K562 (cell line): Measurements from ENCODE around the gene OLFML1. TPM values are rescaled to one million over a fixed set of nuclear protein-coding genes. Genes with fewer than 3 reads are reported as not detected.

Experiments
- ATAC-seq: fragments of 200-7000 bp; cut with Tn5 transposase; 3 replicates; pipeline ENCODE4 v1.9.1; 2020; ENCODE audit warnings: moderate library complexity
- BruUV-seq: library from RNA; stranded (reverse); fragments of 400-500 nt; replicated peaks from 2 replicates; lab custom pipeline; 2021; lab: Mats Ljungman, UMichigan
- CTCF ChIA-PET: fragments of 300-600 bp; formaldehyde crosslinking; extraction: SDS; loops from one replicate; lab custom pipeline; 2021; ENCODE audit warnings: low intra/inter-chr PET ratio; lab: Yijun Ruan, JAX
- POLR2A ChIA-PET: fragments of 300-600, 350-650 bp; sonication (Branson Sonifier 250); formaldehyde crosslinking; extraction: SDS; loops from one replicate; lab custom pipeline; 2021; ENCODE audit warnings: antibody characterized with exemption, inconsistent platforms; lab: Yijun Ruan, JAX
- DNase-seq, 4 experiments: peaks; one replicate each; pipeline versions ENCODE4 v3.0.0 to v3.0.0-alpha.2; 2011 to 2018; ENCODE audit warnings: low spot score in 3 of 4, mixed read lengths in 3 of 4; ENCODE audit errors: extremely low read depth in 1 of 4
- FAIRE-seq: peaks from 2 replicates; lab custom pipeline; 2011; peaks lifted over from hg19 to GRCh38; lab: Jason Lieb, UNC
- H2AFZ ChIP-seq: 2 replicates; pipeline ENCODE4 v1.6.0; 2011; ENCODE audit warnings: low read depth, low read length, control low read depth, inconsistent platforms
- H3K27ac ChIP-seq: fragments of 200-600 bp; 3 replicates; pipeline ENCODE4 v1.8.0; 2011; ENCODE audit warnings: low read depth, mild to moderate bottlenecking, control low read depth, inconsistent platforms, low read length, moderate library complexity, mixed read lengths; ENCODE audit errors: extremely low read depth
- H3K27me3 ChIP-seq, 2 experiments: fragments of 300-600 bp in 1 of 2; 2 replicates in 1 of 2; 3 replicates in 1 of 2; pipeline versions ENCODE4 v1.6.0 to v1.8.0; 2011; ENCODE audit warnings: inconsistent platforms in 2 of 2, low read length in 2 of 2, mild to moderate bottlenecking in 1 of 2, mixed read lengths in 1 of 2, moderate library complexity in 1 of 2; ENCODE audit not compliant: control insufficient read depth in 2 of 2, insufficient read depth in 2 of 2
- H3K36me3 ChIP-seq: fragments of 300-600 bp; 3 replicates; pipeline ENCODE4 v1.8.0; 2011; ENCODE audit warnings: mild to moderate bottlenecking, low read length, inconsistent platforms; ENCODE audit not compliant: control insufficient read depth, insufficient read depth
- H3K4me1 ChIP-seq, 2 experiments: fragments of 200-600 bp in 1 of 2; replicated peaks in 1 of 2; 2 replicates in 1 of 2; 3 replicates in 1 of 2; pipeline versions ENCODE4 v1.5.1 to v1.8.0; 2011; ENCODE audit warnings: inconsistent platforms in 2 of 2, low read length in 2 of 2, mild to moderate bottlenecking in 1 of 2, mixed read lengths in 1 of 2, moderate library complexity in 1 of 2; ENCODE audit not compliant: control insufficient read depth in 2 of 2, insufficient read depth in 2 of 2
- H3K4me2 ChIP-seq: 2 replicates; pipeline ENCODE4 v1.6.1; 2011; ENCODE audit warnings: low read length, control low read depth, inconsistent platforms, mixed read lengths; ENCODE audit not compliant: insufficient read depth
- H3K4me3 ChIP-seq: fragments of 200-600 bp; sonication (generic), shearing (Covaris generic); 2 replicates; pipeline ENCODE4 v1.5.1; 2016; ENCODE audit warnings: control low read depth, inconsistent platforms
- H3K79me2 ChIP-seq: fragments of 200-600 bp; 3 replicates; pipeline ENCODE4 v1.8.0; 2011; ENCODE audit warnings: low read length, inconsistent platforms; ENCODE audit not compliant: control insufficient read depth, insufficient read depth
- H3K9ac ChIP-seq, 2 experiments: 2 replicates each; pipeline versions ENCODE4 v1.6.0 to v1.6.1; 2011; ENCODE audit warnings: low read depth in 2 of 2, low read length in 2 of 2, control low read depth in 1 of 2, inconsistent platforms in 1 of 2, mild to moderate bottlenecking in 1 of 2, mixed read lengths in 1 of 2; ENCODE audit not compliant: insufficient read depth in 1 of 2
- H3K9me1 ChIP-seq: one replicate; pipeline ENCODE4 v1.6.0; 2011; ENCODE audit warnings: inconsistent platforms, mild to moderate bottlenecking, low read length, moderate library complexity; ENCODE audit not compliant: control insufficient read depth, insufficient read depth
- H3K9me3 ChIP-seq: replicated peaks from 2 replicates; pipeline ENCODE4 v1.5.1; 2011; ENCODE audit warnings: low read depth, low read length, inconsistent platforms; ENCODE audit not compliant: control insufficient read depth, insufficient read depth
- H4K20me1 ChIP-seq: replicated peaks from 2 replicates; pipeline ENCODE4 v1.6.1; 2011; ENCODE audit warnings: low read length, inconsistent platforms, mixed read lengths; ENCODE audit not compliant: control insufficient read depth, insufficient read depth
- EP300 ChIP-seq: IDR thresholded peaks from 2 replicates; pipeline ENCODE4 v1.6.1; 2012; ENCODE audit warnings: low read length, improper control_type of control experiment
- EP400 ChIP-seq: fragments of 450-650 bp; IDR thresholded peaks from 2 replicates; pipeline ENCODE4 v1.6.1; 2017; ENCODE audit warnings: antibody characterized with exemption, mild to moderate bottlenecking, moderate library complexity
- WGBS: fragments of 100-300 bp; shearing (Covaris generic); methylation state at CpG from one replicate; pipeline ENCODE4 v1.1.6; 2016; ENCODE audit warnings: low coverage, mixed read lengths; ENCODE audit not compliant: insufficient coverage; ENCODE audit errors: missing lambda C conversion rate; 5-methylcytosine and 5-hydroxymethylcytosine counted together
- in situ Hi-C: fragments of 300-500 bp; cut with MboI; formaldehyde crosslinking; loops from 4 replicates; pipeline ENCODE4 v1.15.0; 2018; ENCODE audit warnings: inconsistent platforms, mixed read lengths
- intact Hi-C: fragments of 100-400 bp; cut with micrococcal nuclease; formaldehyde crosslinking; loops from 2 replicates; pipeline ENCODE4 v1.14.2; 2022
- polyA plus RNA-seq, 8 experiments: library from polyadenylated mRNA; depleted of rRNA in 4 of 8; stranded (reverse) in 5 of 8; unstranded in 3 of 8; fragments of >200 nt; fragmentation: Nextera tagmentation in 2 of 8; fragmentation: Illumina TruSeq in 1 of 8; extraction: Ambion mirVana in 2 of 8; extraction: Trizol in 1 of 8; gene quantifications; 2 replicates each; pipeline versions ENCODE4 v1.2.1 to v1.2.3, GENCODE V29; 2011 to 2014; ENCODE audit warnings: inconsistent platforms in 1 of 8, missing spikeins in 1 of 8
- total RNA-seq, 7 experiments: library from RNA; depleted of rRNA in 6 of 7; stranded (reverse); fragments of >200 nt in 6 of 7; fragmentation: Illumina TruSeq in 2 of 7; extraction: Trizol in 2 of 7; gene quantifications; 2 replicates each; pipeline versions ENCODE4 v1.2.1 to v1.2.3, GENCODE V29; 2011 to 2021; ENCODE audit warnings: low replicate concordance in 1 of 7
- TF ChIP-seq, protein P1 (sequence below): fragments of 250-450 bp; sonication (Bioruptor Pico); IDR thresholded peaks from 2 replicates; pipeline ENCODE4 v1.5.0; 2020; ENCODE audit warnings: mild to moderate bottlenecking, borderline replicate concordance

The OLFML1 gene
- total and polyA plus RNA-seq, 9 of the 15 experiments (the other 6 are each of a cell fraction or from before 2014, with no cell fraction given) = not detected

DNA sequence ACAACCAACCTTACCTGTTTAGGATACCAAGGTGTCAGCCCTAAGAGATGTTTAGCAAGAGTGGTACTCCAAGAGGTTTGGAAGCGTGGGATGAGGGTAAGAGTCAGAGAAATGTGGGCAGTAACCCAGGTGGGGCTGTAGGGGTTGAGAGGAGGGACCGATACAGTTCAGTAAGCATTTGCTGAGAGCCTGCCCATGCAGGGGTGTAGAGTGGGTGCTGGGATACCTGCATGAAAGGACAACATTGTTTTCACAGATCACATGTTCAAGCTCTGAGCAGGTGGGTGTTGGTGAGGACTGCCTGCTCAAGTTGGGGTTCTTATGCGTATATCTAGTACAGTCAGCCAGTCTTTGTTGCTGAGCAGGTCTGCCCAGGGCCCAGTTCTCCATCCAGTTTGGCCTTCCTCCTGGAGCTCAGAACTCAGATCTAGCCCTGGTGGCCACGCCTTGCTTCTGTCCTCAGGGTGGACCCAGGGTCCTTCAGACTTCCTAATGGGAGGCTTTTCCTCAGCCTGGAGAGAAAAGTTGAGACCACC lies 43.3 kb downstream of the OLFML1 start:
- ATAC-seq (no peak), DNase-seq (no peak), FAIRE-seq (no peak)
- ChIA-PET POLR2A (interaction anchor here (0.6 kb wide), 1 partner anchor 92 kb away, joined by 3 read pairs; no protein-coding TSS in a partner anchor), CTCF (no interaction called here)
- intact Hi-C loops (no loop called here), in situ Hi-C loops (no loop called here)
- Histone ChIP-seq H3K9me3 (no peaks in the 10 kb centered on the region), H3K4me1 (no peaks in the 10 kb centered on the region), H3K36me3 (no peaks in the 10 kb centered on the region), H3K27ac (no peak overlapping the region), H2AFZ (no peak overlapping the region), H3K9ac (no peak overlapping the region), H3K79me2 (no peaks in the 10 kb centered on the region), H3K9me1 (no peaks in the 10 kb centered on the region), H3K4me2 (no peak overlapping the region), H4K20me1 (peaks cover under 1% of the 10 kb centered on the region; the same call in 1 of the 2 replicates), H3K4me3 (no peak overlapping the region), H3K27me3 (peaks cover 8 to 19% of the 10 kb centered on the region in 2 experiments; a peak in 3 of 5 replicates)
- no peak for TF ChIP-seq EP300
- no peak for TF ChIP-seq EP400
- TF ChIP-seq, protein P1, sequence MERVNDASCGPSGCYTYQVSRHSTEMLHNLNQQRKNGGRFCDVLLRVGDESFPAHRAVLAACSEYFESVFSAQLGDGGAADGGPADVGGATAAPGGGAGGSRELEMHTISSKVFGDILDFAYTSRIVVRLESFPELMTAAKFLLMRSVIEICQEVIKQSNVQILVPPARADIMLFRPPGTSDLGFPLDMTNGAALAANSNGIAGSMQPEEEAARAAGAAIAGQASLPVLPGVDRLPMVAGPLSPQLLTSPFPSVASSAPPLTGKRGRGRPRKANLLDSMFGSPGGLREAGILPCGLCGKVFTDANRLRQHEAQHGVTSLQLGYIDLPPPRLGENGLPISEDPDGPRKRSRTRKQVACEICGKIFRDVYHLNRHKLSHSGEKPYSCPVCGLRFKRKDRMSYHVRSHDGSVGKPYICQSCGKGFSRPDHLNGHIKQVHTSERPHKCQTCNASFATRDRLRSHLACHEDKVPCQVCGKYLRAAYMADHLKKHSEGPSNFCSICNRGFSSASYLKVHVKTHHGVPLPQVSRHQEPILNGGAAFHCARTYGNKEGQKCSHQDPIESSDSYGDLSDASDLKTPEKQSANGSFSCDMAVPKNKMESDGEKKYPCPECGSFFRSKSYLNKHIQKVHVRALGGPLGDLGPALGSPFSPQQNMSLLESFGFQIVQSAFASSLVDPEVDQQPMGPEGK (CRISPR knock-in tag) = no peak
- 3% methylated on average over 4 of the region's 4 CpGs for WGBS
- no TSS peak for BruUV-seq
